Stimulated activated CD8-positive, alpha-beta memory T cell treated with anti-CD3 and anti-CD28 coated beads, Interleukin-15, amount 100 ng/mL, for 1 hour (primary cell): ENCODE data around the gene OSBPL5.

Experiments
- DNase-seq: peaks from one replicate; pipeline ENCODE4 v3.0.0-alpha.2; 2020; ENCODE audit warnings: low read depth

OSBPL5 gene

GRCh38 chr11:3050386-3051195 is 114.5 kb downstream of the OSBPL5 start:
- DNase-seq, result no peak

GRCh38 chr11:3049430-3050243 is 115.5 kb downstream of the OSBPL5 start:
- DNase-seq, result peak; percentile 37

DNA sequence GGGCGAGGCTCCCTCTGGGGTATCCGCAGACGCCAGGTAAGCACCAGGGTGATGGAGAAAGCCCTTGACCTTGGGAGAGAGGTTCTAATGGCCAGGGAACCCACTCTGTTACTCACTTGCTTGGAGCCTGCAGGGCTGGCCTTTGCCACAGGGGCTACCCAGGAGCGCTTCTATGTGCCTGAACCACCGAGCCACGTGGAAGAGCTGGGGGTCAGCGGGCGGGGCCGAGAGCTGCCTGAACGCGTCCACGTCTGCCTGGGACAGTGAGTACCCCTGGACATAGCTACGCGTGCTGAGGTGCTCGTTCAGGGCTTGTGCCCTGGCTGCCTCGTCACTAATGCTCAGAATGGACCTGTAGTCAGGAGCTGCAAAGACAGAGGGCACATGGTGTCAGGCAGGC is 117.5 kb downstream of the OSBPL5 start:
- DNase-seq, result no peak

GRCh38 chr11:3046641-3047040 is 118.5 kb downstream of the OSBPL5 start:
- no peak for DNase-seq

- no peak for DNase-seq
Observed at GRCh38 chr11:3046190-3046589, 118.9 kb downstream of the OSBPL5 start.

DNA sequence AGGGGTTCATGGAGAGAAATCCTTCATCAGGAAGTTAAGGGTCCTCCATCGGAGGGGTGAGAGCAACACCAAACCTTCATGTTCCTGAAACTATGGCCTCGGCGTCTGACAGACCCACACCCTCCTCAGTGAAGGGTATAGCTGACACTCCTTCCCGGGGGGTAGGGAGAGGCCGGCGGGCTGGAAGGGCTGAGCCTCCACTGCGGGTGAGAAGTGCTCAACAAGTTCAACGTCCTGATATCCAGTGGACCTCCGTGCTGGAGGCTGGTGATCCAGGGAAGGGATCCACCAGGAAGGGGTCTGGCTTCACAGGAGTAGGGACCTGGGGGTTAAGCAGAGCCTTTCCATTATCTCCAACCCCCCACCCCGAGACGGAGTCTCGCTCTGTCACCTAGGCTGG is 120.2 kb downstream of the OSBPL5 start:
- DNase-seq, result no peak

DNA sequence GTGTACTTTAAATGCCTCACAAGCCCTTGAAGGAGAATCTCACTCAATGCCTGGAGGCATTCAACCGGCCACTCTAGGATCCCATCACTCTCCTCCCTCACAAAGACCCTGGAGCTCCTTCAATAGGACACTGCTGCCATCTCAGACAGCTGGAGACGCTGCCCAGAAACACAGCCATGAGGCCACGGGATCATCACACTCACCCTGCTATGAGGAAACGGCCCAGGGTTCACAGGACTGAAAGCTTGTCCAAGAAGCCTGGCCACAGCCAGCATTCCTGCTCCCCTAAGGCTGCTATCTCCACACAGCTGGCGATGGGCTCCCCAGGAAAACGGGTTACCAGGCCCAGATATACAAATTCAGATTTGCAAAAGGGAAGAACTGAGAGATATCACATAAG is 121.1 kb downstream of the OSBPL5 start:
- no peak for DNase-seq

GRCh38 chr11:3043315-3043871 is 121.7 kb downstream of the OSBPL5 start:
- DNase-seq, result no peak

- DNase-seq, result no peak
Observed at GRCh38 chr11:3042496-3043314, 122.4 kb downstream of the OSBPL5 start.

DNA sequence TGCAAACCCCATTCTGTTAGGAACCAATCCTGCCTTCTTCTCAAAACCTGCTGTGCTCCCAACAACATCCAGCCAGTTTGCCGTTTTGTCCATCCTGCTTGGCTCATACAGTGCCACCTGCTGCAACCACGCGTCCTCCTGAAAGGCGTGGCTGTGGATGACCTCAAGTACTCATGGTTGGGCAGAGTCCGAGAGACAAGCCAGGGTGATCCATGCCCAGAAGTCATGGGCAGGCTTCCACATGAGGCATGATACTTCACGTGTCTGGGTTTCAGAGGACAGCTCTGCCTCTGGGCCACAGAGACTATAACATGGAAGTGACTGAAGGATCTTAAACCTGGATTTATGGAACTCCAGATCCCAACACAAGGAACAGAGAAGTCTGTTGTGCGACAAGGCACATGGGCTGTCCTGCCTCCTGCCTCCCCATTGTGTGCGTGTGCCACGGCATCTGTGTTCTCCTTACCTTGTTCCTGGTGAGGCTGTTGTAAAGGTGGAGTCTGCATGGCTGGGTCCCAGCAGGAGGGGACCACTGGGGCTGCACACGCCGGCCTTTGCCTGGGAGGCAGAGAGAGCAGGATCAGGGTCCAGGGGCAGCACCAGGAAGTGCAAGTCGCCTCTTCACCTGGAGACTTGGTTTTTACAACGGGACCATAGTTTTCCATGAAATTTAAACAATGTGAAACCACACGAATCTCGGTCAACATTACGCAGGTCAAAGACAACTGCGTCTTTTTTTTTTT is 123.2 kb downstream of the OSBPL5 start:
- no peak for DNase-seq

DNA sequence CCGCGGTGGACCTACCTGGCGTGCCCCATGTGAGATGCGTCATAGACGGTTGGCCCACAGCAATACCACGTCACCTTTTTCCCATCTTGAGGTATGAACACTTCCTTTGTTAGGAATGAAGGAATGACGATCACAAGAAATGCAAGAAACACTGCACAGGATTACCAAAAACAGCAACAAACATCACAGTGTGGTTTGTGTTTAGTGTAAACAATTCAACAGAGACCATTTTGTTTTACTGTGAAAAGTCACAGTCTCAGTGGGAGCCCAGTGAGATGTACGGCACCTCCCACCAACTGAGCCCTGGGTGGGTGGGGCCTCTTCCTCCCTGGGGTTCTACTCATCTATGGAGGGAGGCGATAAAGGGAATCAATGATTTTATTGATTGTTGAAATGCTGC is 124.2 kb downstream of the OSBPL5 start:
- no peak for DNase-seq

- no peak for DNase-seq
Observed at GRCh38 chr11:3037945-3038271, 127.2 kb downstream of the OSBPL5 start.
